Left ventricle myocardium superior (tissue), 1 donor: ENCODE data around the gene OLFML1. TPM values are rescaled to one million over a fixed set of nuclear protein-coding genes. Genes with fewer than 3 reads are reported as not detected.

Experiments used
- ATAC-seq: fragments of 200-7000 bp; cut with Tn5 transposase; one replicate; pipeline ENCODE4 v1.9.1; 2020; ENCODE audit warnings: mild to moderate bottlenecking, moderate library complexity
- DNase-seq: peaks from one replicate; pipeline ENCODE4 v3.0.0-alpha.2; 2020
- intact Hi-C: fragments of 100-400 bp; cut with micrococcal nuclease; formaldehyde crosslinking; loops from one replicate; pipeline ENCODE4 v1.11.0; 2022
- total RNA-seq: library from RNA; stranded (reverse); fragmentation: NEBNext Ultra II Directional; extraction: Animal tissue kit (Norgen Biotek cat#: 25700); gene quantifications from one replicate; pipeline ENCODE4 v1.2.1, GENCODE V29; 2021
- donor health status: DM: no; HTN: yes; CAD: no; lungs with severe emphysema.

Gene OLFML1
- total RNA-seq, 1 donor from 2014 or later, result 5.7 TPM

GRCh38 chr11:7469351-7469865, 15.9 kb upstream of the OLFML1 start:
- no peak for ATAC-seq
- DNase-seq, result no peak
- intact Hi-C loops, result no loop called here

DNA sequence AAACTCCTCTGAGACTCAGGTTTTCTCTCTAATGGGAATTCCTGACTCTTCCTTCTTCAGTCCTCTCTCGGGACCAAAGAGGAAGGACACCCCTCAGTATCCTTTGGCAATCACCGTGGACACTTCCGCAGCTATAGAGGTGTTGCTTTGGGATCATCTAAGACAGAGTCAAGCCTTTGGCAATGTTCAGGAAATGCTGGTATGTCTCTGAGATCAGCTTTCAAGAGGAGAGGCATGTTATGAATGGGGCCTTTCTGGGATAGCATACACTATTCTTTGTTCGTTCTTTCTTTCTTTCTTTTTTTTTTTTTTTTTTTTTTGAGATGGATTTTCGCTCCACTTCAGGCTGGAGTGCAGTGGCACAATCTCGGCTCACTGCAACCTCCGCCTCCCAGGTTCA, 14.2 kb upstream of the OLFML1 start:
- no peak for ATAC-seq
- no peak for DNase-seq
- intact Hi-C loops, result no loop called here

- ATAC-seq, result peak; percentile 90
- DNase-seq, result peak; percentile 36
- intact Hi-C loops, result no loop called here
Observed at GRCh38 chr11:7473717-7474116, 11.6 kb upstream of the OLFML1 start.

GRCh38 chr11:7480113-7480512, 5.2 kb upstream of the OLFML1 start:
- ATAC-seq, result peak; percentile 13
- intact Hi-C loops, result no loop called here
- DNase-seq, result no peak

GRCh38 chr11:7484131-7484530, 1.2 kb upstream of the OLFML1 start:
- intact Hi-C loops, result no loop called here

GRCh38 chr11:7484645-7485044, 661 bp upstream of the OLFML1 start:
- ATAC-seq (no peak), DNase-seq (no peak)
- intact Hi-C loops, result no loop called here

More at GRCh38 chr11:7484131-7484530, 1.2 kb upstream of the OLFML1 start:
- no peak for DNase-seq
- ATAC-seq, result no peak

- DNase-seq (no peak), ATAC-seq (peak; percentile 21)
- intact Hi-C loops, result no loop called here
Observed at GRCh38 chr11:7486098-7486780, 933 bp downstream of the OLFML1 start.

DNA sequence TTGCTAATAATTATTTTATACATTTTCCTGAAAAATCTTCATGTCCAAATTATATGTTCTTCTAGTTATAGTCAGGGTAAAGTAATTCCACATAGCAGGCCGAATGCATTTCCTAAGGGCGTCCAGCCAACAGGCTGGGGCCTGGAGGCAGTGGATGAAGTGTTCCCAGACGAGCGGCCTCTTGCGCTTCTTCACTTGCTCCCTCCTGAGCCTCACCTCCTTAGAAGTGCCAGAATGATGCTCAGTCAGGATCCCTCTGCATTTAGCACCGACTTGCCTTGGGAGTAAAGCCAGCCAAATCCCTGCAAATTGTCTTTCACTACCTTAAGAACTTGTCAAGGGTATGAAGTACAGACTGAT, 1.5 kb downstream of the OLFML1 start:
- DNase-seq, result peak; percentile 48
- intact Hi-C loops, result no loop called here
- peak; percentile 45 for ATAC-seq

DNA sequence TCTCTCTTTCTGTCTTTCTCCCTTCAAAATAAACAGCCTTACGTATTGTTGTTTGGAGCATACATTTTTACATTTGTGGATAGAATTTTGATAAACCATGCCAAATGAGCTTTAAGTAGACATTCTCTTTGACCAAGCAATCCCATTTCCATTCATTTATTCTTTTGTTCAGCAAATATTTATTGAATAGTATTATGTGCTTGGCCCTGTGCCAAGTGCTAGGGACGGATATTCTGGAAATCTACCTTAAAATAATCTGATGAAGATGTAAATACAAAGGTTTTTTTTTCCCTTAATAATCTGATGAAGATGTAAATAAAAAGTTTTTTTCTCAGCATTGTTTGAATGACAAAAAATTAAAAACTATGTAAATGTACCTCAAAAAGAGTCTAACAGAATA, 2.1 kb downstream of the OLFML1 start:
- ATAC-seq, result no peak
- no peak for DNase-seq
- intact Hi-C loops, result no loop called here

GRCh38 chr11:7488681-7489080, 3.4 kb downstream of the OLFML1 start:
- intact Hi-C loops, result no loop called here
- ATAC-seq, result no peak

DNA sequence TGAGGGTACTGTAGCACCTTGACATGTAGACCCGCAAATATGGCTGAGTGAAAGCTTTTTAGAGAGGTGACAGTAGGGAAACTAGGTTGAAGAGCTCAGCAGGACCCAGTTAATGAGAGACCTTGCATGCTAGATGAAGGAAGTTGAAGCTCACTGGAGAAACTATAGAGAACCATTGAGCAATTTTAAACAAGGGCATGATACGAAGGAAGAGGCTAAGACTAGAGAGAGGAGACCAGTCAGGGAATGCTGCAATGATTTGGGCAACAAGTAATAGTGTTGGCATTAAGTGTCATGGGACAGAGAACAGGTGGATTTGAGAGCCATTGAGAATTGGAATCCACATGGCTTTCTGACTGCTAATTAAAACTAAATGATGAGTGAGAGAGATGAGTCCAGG, 4.1 kb downstream of the OLFML1 start:
- intact Hi-C loops, result no loop called here
- no peak for ATAC-seq
- no peak for DNase-seq

More at GRCh38 chr11:7488681-7489080, 3.4 kb downstream of the OLFML1 start:
- DNase-seq, result no peak

DNA sequence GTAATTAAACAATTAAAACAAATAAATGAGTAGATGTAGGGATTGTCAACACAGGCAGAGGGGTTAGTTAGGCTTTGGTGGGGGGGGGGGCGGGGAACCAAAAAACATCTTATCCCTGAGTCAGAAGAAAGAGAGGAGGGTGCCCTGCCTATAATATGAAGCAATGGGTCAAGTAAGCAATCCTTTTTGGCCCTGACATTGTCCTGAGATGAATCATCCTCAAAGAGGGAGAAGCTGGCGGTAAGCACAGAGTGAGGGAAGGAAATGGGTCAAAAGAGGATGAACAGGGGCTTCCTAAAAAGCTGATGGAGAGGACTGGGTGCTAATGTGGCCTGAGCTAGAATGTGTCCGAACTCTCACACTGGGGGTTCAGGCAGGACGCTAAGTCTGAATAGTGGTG, 4.7 kb downstream of the OLFML1 start:
- no peak for DNase-seq
- intact Hi-C loops, result no loop called here
- peak; percentile 38 for ATAC-seq

DNA sequence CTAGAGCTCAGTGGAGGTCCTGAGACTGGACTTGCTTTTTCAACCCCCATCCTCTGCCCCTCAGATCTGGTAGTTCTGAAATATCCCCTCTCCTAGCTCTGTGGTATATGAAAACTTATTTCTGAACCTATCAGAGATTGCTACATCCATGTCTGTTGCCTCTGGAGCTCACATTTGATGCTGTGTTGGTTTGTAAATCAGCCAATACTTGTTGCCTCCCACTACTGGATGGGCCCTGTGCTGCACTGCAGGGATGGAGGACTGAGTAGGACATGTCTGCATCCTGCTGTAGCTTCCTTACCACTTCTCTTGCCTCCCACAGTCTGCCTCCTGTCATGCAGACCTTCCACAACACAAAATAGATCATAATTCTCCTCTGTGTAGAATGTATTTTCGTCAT, 5.2 kb downstream of the OLFML1 start:
- intact Hi-C loops, result no loop called here
- no peak for ATAC-seq
- no peak for DNase-seq

- DNase-seq, result no peak
- peak; percentile 61 for ATAC-seq
- intact Hi-C loops, result no loop called here
Observed at GRCh38 chr11:7492253-7492652, 6.9 kb downstream of the OLFML1 start.

- intact Hi-C loops, result no loop called here
- ATAC-seq, result no peak
- no peak for DNase-seq
Observed at GRCh38 chr11:7493670-7494069, 8.4 kb downstream of the OLFML1 start.

DNA sequence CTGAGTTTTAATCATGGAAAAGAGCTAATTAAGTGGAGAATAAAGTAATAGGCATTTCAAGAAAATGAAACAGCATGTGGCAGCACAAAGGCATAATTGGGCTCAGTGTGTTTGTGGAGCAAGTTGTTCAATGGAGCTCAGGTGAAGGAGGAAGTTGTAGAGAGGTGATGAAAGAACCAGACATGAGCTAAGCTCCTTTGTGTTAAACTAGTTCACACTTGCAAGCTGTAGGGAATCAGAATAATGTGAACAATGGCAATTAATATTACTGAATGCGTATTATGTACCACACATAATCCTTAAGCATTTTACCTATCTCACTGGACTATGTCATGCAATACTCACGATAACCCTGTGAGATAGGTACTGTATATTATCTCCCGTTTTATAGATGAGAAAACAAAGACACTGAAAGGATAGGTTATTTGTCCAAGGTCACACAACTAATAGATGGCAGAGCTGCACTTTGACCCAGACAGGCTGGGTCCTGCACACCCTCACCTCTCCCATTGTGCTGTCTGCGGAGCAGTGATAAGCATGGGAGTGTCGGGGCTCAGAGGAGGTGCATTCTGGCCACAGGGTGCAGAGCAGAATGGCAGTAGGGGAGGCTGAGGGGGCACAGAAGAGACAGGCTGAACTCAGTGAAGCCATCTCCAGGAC, 8.9 kb downstream of the OLFML1 start:
- DNase-seq (no peak), ATAC-seq (no peak)
- intact Hi-C loops, result no loop called here

GRCh38 chr11:7495882-7496551, 10.7 kb downstream of the OLFML1 start:
- ATAC-seq (peak; percentile 49), DNase-seq (no peak)
- intact Hi-C loops, result no loop called here

DNA sequence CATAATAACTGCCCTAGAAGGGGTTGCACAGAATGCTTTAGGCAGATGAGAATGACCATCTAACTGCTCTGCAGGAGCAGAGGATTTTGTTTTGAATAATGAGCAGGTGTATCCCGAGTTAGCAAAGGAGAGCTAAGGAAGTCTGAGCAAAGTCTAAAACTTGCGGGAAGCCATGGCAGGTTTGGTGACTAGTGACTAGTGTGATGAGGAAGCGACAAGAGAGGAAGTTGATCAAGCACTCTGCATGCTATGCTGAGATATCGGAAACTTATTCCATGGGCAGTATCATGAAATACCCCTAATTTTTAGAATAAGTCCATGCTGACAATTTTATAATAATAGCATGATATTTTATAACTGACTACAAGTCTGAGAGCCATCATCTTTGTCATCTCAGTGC, 12.9 kb downstream of the OLFML1 start:
- intact Hi-C loops, result no loop called here
- no peak for DNase-seq
- no peak for ATAC-seq

DNA sequence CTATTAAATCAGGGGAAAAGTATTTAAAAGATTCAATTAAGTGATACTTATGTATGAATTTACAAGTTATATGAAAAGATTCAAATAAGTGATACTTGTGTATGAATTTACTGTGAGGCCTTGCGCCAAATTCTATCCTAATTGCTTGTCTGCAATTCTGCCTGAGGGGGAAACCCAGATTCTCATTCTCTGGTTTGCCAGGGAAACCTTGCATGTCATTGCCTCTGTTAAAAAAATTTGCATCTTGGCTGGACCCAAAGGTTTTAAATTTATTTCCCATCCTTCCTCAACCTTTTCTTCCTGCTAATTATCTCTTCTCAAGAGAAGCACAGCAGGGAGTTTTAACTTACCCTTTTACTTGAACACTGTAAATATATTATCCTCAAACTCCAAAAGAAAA, 13.8 kb downstream of the OLFML1 start:
- DNase-seq, result no peak
- intact Hi-C loops, result no loop called here
- ATAC-seq, result no peak

- ATAC-seq, result no peak
- intact Hi-C loops, result no loop called here
- DNase-seq, result no peak
Observed at GRCh38 chr11:7500251-7500650, 14.9 kb downstream of the OLFML1 start.
